Measurements from ENCODE around the gene MFAP4.

DNA sequence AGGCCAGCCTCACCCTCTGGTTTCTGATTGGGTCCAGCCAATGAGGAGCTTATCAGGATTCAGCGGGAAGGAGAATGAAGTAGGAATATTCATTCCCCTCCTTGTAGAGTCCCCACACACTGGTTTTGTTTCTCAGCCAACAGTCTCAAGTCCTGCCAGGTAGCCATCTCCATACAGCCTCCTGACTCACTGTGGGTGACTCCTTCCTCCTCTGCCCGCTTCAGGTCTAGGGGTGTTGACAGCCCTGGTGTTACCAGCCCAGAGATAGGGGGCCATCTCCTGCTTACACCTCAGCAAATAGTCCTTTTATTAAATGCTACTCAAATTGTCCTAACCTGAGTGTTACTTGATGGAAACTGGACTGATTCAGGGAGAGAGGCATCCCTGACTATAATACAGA, 4.0 kb upstream of the MFAP4 start:
- TF ChIP-seq POLR2AphosphoS5 (IDR thresholded peaks at IDR 0.05; ENCODE audit: low read depth) = no peak
- no peak for TF ChIP-seq CTCF (IDR thresholded peaks at IDR 0.05; ENCODE audit: insufficient read depth, low read length)
- no peak for TF ChIP-seq SPI1 (IDR thresholded peaks at IDR 0.05; ENCODE audit: borderline replicate concordance, low read depth)
